ENCODE results near the gene IFNA16.
"Not testable (repeated sequence)": the region's sequence is repeated elsewhere in the genome, so short reads cannot be mapped to it uniquely, and the experiment has no call there.

IFNA16 gene

GRCh38 chr9:21194867-21195776, 22.0 kb downstream of the IFNA16 start:
- DNase-seq: not testable (repeated sequence)

- not testable (repeated sequence) for DNase-seq
Observed at GRCh38 chr9:21187487-21187886, 29.6 kb downstream of the IFNA16 start, which contains the start of gene IFNA4. Gene IFNA4 (minus strand): TSS chr9:21187587. CDS start chr9:21187531, 56 bp downstream.

GRCh38 chr9:21182810-21183736, 34.0 kb downstream of the IFNA16 start:
- DNase-seq: not testable (repeated sequence)

- no peak for DNase-seq
Observed at GRCh38 chr9:21174671-21175070, 42.4 kb downstream of the IFNA16 start.

- DNase-seq: no peak
Observed at GRCh38 chr9:21172156-21172555, 45.0 kb downstream of the IFNA16 start.

- DNase-seq: no peak
Observed at GRCh38 chr9:21171351-21171750, 45.8 kb downstream of the IFNA16 start.

- not testable (repeated sequence) for DNase-seq
Observed at GRCh38 chr9:21166560-21166959, 50.6 kb downstream of the IFNA16 start, which contains the start of gene IFNA21. Gene IFNA21 (minus strand): TSS chr9:21166660. CDS start chr9:21166612, 48 bp downstream.
